A549 (cell line): ENCODE data around the gene IL3.

Source experiments
- MAFK ChIP-seq: fragments of 450-650 bp; IDR thresholded peaks from 2 replicates; pipeline ENCODE4 v1.6.1; 2014; ENCODE audit not compliant: partially characterized antibody
- TF ChIP-seq, protein P1 (sequence below): fragments of >200 bp; sonication (Bioruptor Twin); formaldehyde crosslinking; IDR thresholded peaks from 3 replicates; pipeline ENCODE4 v1.5.1; 2016
- TF ChIP-seq, protein P2 (sequence below): fragments of 450-650 bp; IDR thresholded peaks from 2 replicates; pipeline ENCODE4 v1.6.1; 2014; ENCODE audit warnings: antibody characterized with exemption

DNA sequence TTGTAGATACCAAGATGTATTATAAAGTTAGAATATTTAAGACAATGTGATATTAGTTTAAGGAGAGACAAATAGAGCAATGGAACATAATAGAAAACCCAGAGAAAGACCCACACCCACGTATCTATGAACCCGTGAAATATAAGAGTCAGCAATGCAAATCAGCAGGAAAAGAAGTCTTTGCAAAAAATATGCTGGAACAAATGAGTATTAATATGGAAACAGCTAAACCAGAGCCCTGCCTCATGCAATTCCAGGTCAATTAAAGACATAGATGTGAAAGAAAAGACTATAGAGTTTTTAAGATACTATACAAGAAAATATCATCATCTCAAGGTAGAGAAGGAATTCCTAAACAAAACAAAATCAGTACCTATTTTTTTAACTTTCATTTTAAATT is 23.1 kb upstream of the IL3 start:
- TF ChIP-seq MAFK, result no peak
- TF ChIP-seq, protein P1, sequence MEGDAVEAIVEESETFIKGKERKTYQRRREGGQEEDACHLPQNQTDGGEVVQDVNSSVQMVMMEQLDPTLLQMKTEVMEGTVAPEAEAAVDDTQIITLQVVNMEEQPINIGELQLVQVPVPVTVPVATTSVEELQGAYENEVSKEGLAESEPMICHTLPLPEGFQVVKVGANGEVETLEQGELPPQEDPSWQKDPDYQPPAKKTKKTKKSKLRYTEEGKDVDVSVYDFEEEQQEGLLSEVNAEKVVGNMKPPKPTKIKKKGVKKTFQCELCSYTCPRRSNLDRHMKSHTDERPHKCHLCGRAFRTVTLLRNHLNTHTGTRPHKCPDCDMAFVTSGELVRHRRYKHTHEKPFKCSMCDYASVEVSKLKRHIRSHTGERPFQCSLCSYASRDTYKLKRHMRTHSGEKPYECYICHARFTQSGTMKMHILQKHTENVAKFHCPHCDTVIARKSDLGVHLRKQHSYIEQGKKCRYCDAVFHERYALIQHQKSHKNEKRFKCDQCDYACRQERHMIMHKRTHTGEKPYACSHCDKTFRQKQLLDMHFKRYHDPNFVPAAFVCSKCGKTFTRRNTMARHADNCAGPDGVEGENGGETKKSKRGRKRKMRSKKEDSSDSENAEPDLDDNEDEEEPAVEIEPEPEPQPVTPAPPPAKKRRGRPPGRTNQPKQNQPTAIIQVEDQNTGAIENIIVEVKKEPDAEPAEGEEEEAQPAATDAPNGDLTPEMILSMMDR, result no peak
- TF ChIP-seq, protein P2, sequence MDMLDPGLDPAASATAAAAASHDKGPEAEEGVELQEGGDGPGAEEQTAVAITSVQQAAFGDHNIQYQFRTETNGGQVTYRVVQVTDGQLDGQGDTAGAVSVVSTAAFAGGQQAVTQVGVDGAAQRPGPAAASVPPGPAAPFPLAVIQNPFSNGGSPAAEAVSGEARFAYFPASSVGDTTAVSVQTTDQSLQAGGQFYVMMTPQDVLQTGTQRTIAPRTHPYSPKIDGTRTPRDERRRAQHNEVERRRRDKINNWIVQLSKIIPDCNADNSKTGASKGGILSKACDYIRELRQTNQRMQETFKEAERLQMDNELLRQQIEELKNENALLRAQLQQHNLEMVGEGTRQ, result no peak
